HG02870 (cell line): Measurements from ENCODE around the gene AUTS2.

Experiments
- ATAC-seq: cut with Tn5 transposase; IDR thresholded peaks from one replicate; pipeline ENCODE4 v1.9.1; 2021; ENCODE audit warnings: mild to moderate bottlenecking, moderate library complexity; ENCODE audit not compliant: unreplicated experiment

The AUTS2 gene

DNA sequence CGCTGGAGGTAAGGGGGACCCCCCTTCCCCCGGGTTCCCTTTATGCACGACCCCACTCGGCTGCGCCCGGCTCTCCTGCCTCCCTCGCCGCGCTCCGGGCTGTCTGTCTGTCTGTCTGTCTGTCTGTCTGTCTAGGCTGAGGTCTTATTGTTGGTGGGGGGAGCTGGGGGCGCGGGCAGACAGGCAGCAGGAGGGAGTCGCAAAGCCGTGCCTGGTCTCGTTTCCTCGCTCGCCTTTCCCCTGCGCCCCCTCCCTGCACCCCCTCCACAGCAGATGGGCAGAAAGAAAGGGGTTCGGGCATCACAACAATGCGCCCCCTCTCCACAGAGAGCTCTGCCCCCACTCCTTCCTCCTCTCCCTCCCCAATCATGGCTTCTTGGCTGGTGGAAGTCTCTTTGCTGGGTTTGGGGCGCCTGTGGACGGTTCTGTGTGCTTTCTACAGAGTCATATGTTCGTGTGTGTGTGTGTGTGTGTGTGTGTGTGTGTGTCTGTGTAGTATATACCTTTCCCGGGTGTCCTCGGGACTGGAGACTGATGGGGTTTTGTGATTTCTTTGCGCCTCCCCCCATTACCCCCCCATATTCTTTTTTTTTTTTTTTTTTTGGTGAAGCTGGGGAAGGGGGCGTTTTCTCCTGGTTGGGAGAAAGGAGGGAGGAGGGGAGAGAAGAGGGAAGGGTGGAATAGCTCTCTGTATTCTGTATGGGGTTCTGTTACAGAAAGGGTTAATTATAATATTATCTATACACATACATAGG, 1.9 kb downstream of the AUTS2 start:
- ATAC-seq: no peak

DNA sequence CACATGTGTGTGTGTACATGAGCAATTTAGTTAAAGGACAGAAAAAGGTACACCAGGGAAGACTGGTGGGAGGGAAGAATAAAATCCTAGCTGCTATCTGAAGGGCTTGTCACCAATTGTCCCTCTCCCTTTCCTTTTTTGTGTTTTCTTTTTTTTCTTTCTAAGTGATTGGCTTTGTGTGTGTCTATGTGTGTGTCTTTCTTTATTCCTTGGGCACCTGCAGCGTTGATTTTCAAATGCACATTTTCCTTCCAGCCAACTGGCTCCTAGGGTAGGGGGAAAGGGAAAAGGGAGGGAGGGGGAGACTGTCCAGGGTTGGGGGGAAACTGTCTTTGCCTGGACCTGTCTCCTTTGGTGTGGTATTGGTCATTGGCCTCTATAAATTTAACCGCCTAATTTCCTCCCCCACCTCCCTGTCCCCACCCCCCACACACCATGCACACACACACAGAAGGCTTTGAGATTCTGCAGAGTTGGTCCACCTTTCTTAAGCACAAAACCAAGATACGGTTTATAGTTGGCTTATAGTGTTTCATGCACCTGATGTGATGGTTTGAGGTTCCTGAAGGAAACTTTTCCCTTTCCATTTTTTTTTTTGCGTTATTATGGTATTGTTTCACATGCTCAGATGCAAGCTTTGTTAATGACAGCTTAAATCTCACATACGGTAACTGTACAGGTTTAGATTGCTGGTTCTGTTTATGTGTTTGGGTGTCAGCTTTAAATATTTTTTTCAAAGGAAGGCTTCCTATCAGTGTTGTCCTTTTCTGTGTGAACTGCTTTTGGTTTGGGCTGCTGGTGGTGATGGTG, 2.6 kb downstream of the AUTS2 start:
- ATAC-seq: no peak

DNA sequence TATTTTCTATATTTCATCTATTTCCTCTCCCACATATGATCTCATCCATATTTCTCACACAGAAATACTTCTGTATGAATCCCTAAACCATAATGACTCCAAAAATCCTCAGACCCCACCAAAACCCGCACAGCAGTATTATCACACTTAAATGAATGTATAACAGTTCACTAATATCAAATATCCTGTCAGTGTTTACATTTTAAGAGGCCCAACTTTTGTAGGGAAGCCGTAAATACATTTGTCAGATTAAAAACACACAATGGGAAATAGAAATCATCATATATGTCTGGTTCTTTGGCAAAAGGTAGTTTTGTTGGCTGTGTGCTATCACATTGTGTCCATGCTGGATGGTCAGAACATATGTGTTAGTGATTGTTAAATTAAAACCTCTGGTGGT, 4.2 kb downstream of the AUTS2 start:
- no peak for ATAC-seq

DNA sequence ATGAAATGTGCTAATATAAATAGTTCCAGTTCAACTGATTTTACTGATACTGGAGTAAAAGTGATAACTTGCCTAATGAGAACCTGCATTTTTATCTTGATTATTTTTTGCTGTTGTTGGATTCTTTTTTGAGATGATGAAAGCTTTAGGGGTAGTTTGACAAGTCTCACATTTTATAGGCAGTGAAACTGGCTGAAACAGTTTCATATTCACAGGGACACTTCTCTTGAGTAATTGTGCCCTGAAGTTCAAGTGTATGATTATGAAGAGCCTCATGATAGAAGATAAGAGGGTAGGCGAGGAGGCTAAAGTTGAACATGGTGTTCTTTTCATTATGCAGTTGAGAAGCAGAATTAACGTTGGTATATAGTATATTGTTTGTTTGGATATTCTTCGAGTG, 5.1 kb downstream of the AUTS2 start:
- no peak for ATAC-seq

DNA sequence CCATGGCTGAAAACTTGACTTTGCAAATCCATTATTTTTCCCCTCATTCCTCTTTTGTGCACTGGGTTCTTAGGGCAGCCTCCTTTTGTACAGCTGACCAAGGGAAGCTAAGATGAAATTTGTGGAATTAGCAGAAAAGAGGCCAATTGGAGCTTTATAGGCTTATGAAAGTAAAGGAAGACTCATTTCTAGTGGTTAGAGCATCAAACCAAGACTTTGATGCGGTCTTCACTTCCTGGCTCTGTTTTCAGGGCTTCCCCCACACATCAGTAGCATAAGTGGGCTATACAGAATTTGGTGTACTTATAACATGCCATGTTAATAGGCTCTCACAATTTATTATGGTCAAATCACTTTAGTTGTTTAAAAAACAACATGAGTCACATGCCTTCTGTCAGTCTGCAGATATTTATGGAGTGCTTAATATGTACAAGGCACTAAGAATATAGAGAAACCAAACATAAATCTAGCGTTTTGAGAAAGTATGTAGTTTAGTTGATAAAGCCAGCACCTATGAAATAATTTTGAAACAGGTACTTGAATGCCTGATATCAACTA, 5.7 kb downstream of the AUTS2 start:
- peak; percentile 89 for ATAC-seq

DNA sequence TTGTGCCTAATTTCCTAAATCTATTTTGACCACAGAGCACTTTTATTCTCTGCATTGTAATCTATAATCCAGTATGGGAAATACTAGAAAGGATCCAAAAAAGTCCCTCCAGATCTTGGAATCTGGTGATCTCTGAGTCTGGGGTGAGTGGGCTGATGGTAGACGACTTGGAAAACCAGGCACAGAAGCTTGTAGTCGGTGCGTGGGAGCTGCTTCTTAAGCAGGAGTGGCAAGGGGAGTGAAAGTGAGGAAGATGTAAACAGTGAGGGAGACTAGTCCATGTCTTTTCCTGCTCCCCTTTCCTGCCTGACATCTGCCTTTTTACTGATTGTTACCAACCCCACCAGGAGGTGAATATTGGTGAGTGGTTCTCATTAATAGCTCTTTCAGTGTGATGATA, 6.8 kb downstream of the AUTS2 start:
- no peak for ATAC-seq

DNA sequence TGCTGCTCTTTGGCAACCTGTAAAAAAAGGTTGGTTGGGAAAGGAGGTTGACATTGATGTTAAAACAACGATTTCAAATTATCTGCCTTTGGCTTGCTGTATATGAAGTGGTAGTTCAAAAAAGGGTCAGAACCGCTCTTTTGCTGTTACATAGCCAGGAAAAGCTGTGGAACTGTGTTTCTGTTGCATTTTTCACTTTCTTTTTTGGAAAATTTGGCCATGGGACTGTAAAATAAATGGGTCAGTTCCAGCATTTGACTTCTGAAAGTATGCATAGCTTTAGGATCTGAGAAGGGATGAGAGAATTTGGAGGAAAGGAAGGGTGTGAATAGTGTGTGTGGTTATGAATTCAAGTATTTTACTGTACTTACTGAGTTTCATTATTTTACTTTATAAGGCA, 7.3 kb downstream of the AUTS2 start:
- no peak for ATAC-seq

DNA sequence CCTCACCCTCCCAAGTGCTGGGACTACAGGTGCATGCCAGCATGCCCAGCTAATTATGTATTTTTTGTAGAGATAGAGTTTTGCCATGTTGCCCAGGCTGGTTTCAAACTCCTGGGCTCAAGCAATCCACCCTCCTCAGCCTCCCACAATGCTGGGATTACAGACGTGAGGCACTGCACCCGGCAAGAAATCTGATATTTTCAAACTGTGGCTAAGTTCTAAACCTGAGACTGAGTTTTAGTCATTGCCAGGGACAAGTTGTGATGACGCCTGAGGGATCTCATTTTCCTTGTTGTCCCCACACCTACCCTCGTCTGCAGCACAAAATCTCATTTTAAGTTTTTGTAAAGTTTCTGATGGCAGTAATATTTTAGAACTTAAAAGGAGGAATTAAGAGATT, 9.8 kb downstream of the AUTS2 start:
- ATAC-seq: no peak

DNA sequence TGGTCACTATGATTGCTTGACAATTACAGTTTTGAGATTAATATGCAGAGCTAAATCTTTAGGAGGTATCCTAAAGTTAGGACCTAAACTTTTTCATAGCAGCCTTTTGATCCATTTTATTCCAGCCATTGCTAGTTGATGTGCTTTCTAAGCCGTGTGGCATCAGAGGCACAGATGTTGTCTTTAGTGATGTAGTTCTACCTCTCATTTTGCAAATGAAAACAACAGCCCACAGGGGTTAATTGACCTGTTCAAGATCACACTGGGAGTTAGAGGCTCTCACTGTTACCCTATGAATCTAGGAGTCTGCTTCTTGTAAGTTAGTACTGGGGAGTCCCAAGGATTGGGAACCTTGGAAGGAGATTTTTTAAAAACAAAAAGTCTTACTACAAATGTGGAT, 10.6 kb downstream of the AUTS2 start:
- no peak for ATAC-seq

DNA sequence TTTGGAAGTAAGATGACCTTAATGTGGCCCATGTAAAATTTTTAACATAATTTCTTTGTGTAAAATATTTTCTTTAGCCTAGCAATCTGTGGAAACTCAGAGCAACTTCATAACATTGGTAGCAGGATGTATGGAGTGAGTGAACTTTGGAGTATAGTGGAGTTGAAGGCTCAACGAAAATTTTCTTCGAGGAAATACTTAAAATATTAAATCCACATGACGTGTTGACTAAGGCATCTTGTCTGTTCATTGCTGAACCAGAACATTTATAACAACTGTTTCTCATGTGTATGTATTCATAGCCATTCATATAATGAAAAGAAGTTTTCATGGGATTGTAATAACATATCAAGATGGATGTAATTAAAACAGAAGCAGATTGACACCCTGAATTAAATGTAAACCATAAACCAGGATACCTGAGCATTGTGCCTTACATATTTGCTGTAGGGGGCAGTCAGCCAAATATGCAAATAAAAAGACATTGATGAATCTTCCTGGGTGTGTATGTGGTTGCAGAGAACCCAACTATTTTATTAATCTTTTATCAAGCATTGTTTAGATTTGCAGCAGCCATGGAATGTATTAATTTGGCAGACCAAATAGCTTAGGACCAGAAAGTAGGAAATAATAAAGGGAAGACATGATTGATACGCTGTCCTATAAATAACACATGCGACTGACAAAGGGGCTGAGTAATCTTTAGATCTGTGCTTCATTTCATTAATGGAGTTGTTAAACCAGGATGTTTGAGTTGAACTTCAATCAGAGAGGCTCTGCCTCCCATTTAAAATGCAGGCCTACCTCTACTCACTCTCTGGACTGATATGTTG, 11.5 kb downstream of the AUTS2 start:
- no peak for ATAC-seq

DNA sequence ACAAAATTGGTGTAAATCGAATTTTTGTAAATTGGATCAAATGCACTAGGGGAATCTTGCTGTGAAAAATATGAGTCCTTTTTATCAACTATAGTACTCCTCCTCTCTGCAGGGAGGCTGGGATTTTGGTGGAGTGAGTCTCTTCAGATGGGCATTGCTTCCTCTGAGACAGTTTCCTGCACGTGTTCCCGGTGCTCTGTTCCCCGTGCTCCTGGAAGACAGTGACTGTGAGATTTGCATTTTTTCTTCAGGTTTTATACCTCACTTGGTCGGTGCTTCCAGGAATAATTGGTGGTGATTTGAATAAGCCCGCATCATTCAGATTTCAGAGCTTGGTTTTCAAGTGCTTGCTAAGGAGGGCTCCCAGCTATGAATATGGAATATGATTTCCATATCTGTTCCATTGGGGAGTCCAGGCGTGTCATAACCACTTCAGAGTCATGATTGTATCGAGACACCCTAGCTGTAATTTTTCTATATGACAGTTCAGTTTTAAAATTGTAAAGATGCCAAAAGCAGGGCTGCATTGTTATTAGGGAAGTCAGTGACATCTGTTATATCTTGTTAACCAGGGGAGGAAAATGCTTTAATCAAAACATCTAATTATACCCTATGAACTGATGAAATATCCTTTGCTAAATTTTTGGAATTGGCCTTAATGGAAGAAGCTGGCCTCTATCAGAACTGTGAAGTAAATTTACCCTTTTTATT, 12.3 kb downstream of the AUTS2 start:
- ATAC-seq: no peak

DNA sequence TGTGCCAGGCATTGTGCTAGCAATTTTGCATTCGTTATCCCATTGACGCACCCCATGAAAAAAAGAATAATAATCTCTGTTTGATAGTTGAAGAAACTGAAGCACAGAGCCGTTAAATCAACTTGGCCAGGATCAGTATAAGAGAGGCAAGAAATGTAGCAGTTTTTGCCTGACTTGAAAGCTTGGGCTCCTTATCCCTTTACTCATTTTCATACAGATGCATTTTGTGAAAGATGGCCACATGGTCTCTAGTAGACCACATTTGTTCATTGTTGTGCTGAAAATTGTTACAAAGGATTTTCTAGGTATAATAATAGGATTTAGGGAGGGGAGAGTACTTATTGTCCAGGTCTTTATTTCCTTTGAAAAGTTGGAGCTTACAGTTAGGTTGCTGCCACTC, 14.7 kb downstream of the AUTS2 start:
- no peak for ATAC-seq

DNA sequence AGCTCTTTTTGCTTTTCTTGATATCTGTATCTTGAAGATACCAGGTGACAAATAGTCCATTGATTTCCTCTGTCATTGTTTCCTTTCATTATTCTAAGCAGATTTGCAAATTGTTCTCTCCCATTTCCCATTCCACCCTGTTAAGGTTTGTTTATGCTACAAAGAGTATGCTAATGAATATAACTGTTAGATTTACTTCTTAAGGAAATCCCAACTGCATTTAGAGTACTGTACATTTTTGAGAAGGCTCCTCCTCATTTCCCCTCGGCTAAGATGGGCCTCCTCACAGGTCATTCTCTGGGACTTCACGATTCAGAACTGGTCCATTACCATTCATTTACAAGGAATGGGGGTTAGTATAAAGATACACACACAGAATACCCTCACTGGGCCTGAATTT, 15.6 kb downstream of the AUTS2 start:
- ATAC-seq: no peak

DNA sequence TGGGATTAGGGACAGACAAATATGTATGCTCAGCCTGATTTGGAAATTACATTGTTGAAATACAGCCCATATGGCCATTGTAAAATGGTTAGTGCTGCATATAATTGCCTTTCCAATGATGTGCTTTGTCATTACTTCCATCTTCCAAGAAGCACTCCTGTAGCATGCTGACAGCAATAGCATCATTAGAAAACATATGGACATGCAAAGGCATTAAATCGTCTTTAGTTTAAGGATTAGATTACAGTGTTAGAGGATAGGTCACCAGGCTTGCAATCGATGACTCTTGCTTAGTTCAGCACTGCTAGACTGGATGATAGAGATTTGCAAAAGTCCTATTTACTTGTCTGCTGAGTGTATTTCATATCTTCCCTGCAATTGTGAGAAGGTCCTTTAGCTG, 17.4 kb downstream of the AUTS2 start:
- ATAC-seq: no peak

DNA sequence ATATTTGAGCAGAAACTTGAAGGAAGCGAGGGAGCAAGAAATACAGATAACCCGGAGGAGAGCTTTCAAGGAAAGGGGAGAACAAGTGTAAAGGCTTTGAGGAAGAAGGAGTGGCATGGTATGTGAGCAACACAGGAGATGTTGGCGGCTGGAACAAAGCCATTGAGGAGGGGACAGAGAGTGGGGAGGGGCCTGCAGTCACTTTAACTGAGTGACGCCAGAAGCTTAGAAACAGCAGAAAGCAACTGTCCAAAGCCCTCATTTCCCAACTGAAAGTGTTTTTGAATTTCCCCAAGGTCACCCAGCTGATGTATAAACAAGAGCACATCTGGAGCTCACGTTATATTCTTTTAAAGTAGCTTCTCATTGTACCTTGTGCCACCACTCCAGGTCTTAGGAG, 19.1 kb downstream of the AUTS2 start:
- no peak for ATAC-seq

DNA sequence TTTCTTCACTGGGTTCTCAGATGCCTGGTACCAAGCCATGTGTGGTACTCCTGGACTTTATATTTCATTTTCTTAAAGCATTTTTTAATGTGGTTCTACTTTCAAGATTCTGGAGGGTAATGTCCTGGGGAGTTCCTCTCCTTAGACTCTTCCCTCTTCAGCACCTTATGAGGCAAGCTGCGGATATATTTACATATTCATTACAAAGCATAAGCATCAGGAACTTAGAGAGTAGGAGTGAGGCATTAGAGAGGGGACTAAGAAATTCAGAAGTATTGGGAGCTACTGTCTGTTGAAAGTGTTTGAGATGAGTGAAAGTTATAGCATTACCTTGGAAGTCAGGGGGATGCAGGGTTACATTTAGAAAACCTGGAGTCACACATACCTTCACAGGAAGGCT, 20.8 kb downstream of the AUTS2 start:
- ATAC-seq: no peak

DNA sequence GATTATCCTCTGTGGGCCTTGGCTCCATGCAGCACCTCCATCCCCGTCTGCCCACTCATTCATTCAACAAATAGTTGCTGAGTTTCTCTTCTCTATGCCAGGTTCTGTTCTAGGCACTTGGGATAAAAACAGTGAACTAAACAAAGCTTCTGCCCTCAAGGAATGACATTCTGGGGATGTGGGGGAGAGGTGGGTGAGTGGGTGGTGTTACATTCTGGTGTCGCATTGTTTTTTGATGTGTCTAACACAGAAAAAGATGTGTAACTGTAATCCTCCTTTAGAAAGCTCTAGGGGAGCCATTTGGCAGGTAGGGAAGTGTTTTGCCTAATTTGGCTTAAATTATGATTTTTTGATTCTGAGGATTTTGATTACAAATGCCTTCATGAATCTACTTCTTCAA, 21.4 kb downstream of the AUTS2 start:
- ATAC-seq: no peak

DNA sequence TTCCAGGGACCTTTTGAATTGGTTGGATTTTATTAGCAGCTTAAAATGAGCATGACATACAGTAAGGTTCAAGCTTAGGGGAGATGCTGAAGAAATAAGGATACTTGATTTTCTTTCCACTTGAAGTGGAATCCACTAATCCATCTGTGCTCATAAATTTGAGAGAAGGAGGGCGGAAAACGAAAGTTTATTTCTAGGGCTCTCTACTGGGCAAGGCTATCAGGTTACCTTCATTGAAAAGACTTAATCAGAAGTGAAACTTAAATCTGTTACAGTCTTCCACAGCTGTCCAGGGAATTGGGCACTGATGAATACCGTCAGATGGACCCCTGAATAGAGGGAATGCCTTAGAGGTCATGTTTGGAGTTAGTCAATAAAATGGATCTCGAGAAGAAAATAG, 21.8 kb downstream of the AUTS2 start:
- no peak for ATAC-seq

DNA sequence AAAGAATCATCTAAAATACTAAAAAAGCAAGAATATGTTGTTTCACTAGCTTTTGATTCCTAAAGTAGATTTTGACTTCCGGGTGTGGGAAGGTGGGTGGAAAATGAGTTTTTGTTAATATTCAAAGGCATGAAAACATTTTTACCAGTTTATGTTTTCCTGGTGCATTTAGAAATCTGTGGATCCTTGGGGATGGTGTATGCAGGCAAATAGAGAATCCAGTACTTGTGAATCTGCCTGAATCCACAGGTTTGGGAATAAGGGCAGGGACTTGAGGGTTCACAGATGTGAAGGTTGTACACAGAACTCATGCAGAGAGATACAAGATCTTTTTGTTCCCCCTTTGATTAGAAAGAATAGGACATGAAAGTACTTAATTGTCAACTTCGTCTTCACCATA, 22.4 kb downstream of the AUTS2 start:
- ATAC-seq: no peak

DNA sequence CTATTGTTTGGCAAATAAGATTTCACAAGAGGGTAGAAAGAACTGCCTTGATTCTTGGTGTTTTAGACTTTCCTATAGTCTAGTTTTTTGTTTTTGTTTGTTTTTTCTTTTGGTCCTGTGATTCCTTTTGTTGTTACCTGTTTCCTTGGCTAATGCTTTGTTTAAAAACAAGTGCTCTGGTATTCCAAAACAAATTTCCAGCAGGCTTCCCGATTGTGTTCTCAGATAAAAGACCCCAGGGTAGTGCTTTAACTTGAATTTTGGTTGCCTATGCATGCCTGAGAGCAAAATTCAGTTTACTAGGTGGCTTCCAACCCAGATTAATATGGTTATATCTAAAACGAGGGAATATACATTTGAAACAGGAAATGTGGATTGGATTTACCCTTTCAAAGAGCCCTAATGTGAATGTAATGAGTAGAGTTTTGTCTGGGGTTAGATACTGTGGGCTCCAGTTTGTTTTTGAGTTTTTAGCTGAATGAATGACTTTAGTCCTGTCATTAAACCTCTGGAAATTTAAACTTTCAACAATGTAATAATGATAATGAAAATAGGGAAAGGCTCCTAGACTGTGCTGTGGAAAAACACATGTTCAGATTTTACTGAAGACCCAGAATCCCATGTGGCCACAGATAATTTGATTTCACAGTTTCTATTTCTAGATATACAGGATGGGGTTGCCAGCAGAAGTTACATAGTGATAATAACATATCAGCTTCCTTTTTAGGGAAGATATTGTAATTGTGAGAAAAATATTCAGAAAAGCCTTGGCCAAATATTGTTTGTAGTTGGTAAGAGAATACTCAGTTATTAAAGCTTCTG, 23.9 kb downstream of the AUTS2 start:
- no peak for ATAC-seq
